GM12873 (cell line): ENCODE measurements around the gene WAPL.

Experiments
- CTCF ChIP-seq: IDR thresholded peaks from 2 replicates; pipeline ENCODE4 v1.5.1; 2012; ENCODE audit warnings: low read depth, mild to moderate bottlenecking, moderate library complexity, low read length, control low read depth; ENCODE audit not compliant: insufficient read depth; ENCODE audit errors: missing control alignments

WAPL gene

DNA sequence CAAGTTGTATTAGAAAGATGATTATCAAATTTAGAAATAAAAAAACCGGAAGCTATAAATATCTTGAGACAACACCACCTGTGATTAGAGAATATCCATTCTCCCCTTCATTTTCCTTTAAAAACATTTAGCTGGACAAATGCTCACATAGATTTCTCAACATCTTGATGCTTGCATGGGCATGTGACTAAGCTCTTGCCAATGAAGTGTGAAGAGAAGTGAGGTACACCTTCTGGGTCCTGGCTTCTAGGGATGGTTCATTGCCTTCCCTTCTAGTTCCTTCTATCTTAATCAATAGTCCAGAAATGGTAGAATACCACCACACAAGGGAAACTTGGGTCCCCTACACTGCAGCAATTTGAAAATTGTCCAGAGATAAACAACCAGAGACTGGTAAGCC lies 41.0 kb downstream of the WAPL start:
- TF ChIP-seq CTCF = no peak

- TF ChIP-seq CTCF = no peak
These were observed 49.5 kb downstream of the WAPL start for GRCh38 chr10:86472061-86472460.

DNA sequence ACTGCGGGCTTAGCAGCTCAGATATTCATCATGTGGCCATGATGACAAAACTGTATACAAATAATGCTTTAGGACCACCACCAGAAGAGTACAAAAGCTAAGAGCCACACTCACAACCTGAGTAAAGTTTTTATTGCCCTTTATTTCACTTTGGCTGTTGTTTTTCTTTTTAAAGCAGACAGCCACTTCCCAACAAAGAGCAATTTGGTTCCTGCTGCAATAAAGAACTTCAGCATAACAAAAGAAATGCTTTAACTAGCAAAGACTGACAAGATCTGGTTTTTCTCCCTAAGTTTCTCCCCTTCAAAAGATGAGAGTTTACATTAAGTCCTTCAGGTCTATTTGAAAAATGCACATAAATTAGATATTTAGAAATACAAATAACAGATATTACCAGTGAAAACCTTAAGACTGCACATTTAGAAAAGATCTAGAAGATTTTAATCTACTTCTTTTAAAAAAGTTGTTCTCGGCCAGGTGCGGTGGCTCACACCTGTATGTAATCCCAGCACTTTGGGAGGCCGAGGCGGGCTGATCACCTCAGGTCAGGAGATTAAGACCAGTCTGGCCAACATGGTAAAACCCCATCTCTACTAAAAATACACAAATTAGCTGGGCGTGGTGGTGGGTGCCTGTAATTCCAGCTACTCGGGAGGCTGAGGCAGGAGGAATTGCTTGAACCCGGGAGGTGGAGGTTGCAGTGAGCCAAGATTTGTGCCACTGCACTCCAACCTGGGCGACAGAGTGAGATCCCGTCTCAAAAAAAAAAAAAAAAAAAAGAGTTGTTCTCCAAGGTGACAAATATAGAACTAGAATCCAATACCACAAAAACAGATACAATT lies 59.4 kb downstream of the WAPL start:
- no peak for TF ChIP-seq CTCF

DNA sequence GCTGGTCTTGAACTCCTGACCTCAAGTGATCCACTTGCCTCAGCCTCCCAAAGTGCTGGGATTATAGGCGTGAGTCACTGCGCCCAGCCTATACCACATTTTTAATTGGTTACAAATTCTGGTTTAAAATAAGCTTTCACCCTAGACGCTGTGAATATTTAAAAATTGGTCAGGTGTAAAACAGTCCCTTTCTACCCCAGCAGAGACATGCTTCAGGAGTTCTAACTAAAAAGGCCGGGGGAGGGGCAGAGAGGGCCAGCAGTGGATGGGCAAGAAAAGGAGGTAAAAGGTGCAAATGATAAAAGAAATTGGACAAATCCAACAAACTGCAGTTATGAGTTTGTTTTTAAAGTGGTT lies 70.0 kb downstream of the WAPL start:
- TF ChIP-seq CTCF = no peak

DNA sequence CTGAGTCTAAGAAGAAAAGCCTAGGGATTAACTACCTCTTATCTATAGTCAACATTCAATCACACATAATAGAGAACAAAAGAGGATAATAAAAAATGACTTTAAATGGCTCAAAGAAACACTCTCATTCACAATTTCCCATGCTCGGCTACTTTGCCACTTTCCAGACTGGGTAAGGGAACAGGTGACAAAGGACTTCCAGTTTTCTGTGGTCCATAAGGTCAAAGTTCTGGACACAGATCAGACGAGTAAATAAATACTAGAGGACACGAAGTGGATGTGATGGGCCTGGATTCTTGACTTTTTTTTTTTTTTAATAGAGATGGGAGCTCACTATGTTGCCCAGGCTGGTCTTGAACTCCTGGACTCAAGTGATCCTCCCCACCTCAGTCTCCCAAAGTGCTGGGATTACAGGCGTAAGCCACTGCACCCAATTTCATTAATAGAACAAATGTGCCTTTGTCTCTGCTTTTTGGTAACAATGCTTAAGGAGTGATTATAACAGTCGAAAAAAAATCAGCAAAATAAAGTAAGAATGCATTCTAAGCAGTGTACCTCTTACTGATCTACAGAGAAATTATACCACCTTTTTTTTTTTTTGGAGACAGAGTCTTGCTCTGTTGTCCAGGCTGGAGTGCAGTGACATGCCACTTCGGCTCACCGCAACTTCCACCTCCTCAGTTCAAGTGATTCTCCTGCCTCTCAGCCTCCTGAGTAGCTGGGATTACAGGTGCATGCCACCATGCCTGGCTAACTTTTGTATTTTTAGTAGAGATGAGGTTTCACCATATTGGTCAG lies 70.6 kb downstream of the WAPL start:
- no peak for TF ChIP-seq CTCF

DNA sequence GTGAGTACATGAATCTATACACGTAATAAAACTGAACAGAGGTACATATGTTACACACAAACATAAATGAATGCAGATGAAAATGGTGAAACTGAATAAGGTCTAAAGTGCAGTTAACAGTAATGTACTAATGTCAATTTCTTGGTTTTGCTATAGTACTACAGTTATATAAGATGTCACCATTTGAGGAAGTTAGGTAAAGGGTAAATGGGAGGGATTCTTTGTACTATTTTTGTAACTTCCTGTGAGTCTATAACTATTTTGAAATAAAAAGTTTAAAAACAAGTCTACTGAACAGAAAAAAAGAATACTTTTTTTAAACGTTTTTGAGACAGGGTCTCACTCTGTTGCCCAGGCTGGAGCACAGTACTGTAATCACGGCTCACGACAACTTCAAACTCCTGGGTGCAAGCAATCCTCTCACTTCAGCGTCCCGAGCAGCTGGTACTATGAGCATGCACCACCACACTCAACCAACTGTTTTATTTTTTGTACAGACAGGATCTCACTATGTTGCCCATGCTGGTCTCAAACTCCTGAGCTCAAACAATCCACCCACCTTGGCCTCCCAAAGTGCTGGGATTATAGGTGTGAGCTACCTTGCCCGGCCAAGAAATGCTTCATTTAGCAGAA lies 71.5 kb downstream of the WAPL start:
- TF ChIP-seq CTCF = no peak

- no peak for TF ChIP-seq CTCF
These were observed 74.2 kb downstream of the WAPL start for GRCh38 chr10:86447432-86447831.
